GM19467 (cell line): ENCODE data around the gene MYLK4.

Experiments
- ATAC-seq: cut with Tn5 transposase; IDR thresholded peaks from one replicate; pipeline ENCODE4 v1.9.1; 2021; ENCODE audit warnings: mild to moderate bottlenecking, moderate library complexity; ENCODE audit not compliant: unreplicated experiment

The MYLK4 gene

GRCh38 chr6:2756687-2757224 is 6.0 kb upstream of the MYLK4 start:
- ATAC-seq, result no peak

GRCh38 chr6:2756241-2756640 is 5.5 kb upstream of the MYLK4 start:
- no peak for ATAC-seq

- no peak for ATAC-seq
Measured at GRCh38 chr6:2755456-2755855, 4.7 kb upstream of the MYLK4 start.

GRCh38 chr6:2754911-2755310 is 4.2 kb upstream of the MYLK4 start:
- ATAC-seq, result no peak

GRCh38 chr6:2754393-2754792 is 3.7 kb upstream of the MYLK4 start:
- ATAC-seq, result no peak

- no peak for ATAC-seq
Measured at GRCh38 chr6:2753743-2754142, 3.0 kb upstream of the MYLK4 start.

GRCh38 chr6:2753110-2753489 is 2.4 kb upstream of the MYLK4 start:
- ATAC-seq, result no peak

- ATAC-seq, result no peak
Measured at GRCh38 chr6:2752477-2753109, 1.9 kb upstream of the MYLK4 start.

- ATAC-seq, result no peak
Measured at GRCh38 chr6:2751871-2752270, 1.1 kb upstream of the MYLK4 start.

- ATAC-seq, result no peak
Measured at GRCh38 chr6:2749969-2750600, 637 bp downstream of the MYLK4 start.

GRCh38 chr6:2748183-2748582 is 2.5 kb downstream of the MYLK4 start:
- ATAC-seq, result no peak

- no peak for ATAC-seq
Measured at GRCh38 chr6:2746557-2747061, 4.1 kb downstream of the MYLK4 start.

- ATAC-seq, result no peak
Measured at GRCh38 chr6:2745246-2745645, 5.5 kb downstream of the MYLK4 start.

- no peak for ATAC-seq
Measured at GRCh38 chr6:2744778-2745177, 5.9 kb downstream of the MYLK4 start.

- ATAC-seq, result no peak
Measured at GRCh38 chr6:2744209-2744771, 6.4 kb downstream of the MYLK4 start.

- no peak for ATAC-seq
Measured at GRCh38 chr6:2743280-2744208, 7.2 kb downstream of the MYLK4 start.

GRCh38 chr6:2741756-2742155 is 9.0 kb downstream of the MYLK4 start:
- no peak for ATAC-seq

GRCh38 chr6:2740581-2740980 is 10.1 kb downstream of the MYLK4 start:
- ATAC-seq, result no peak

GRCh38 chr6:2739335-2739734 is 11.4 kb downstream of the MYLK4 start:
- no peak for ATAC-seq

- ATAC-seq, result no peak
Measured at GRCh38 chr6:2738373-2738979, 12.2 kb downstream of the MYLK4 start.

- no peak for ATAC-seq
Measured at GRCh38 chr6:2737885-2738284, 12.8 kb downstream of the MYLK4 start.
